ENCODE measurements around the gene NTRK2.

Gene NTRK2

GRCh38 chr9:84686068-84686467 is 16.5 kb downstream of the NTRK2 start:
- no peak for DNase-seq

GRCh38 chr9:84688956-84689355 is 19.4 kb downstream of the NTRK2 start:
- no peak for DNase-seq

- DNase-seq = no peak
These were observed 22.1 kb downstream of the NTRK2 start for GRCh38 chr9:84691634-84692033.

GRCh38 chr9:84694248-84694647 is 24.7 kb downstream of the NTRK2 start:
- peak in 1 of 2 donors; percentile 8 for DNase-seq

- no peak for DNase-seq
These were observed 27.5 kb downstream of the NTRK2 start for GRCh38 chr9:84697042-84697441.

- DNase-seq = peak in 1 of 2 donors; percentile 21
These were observed 28.1 kb downstream of the NTRK2 start for GRCh38 chr9:84697509-84698114.

- DNase-seq = no peak
These were observed 28.8 kb downstream of the NTRK2 start for GRCh38 chr9:84698323-84698722.

- no peak for DNase-seq
These were observed 30.5 kb downstream of the NTRK2 start for GRCh38 chr9:84699984-84700383.

- no peak for DNase-seq
These were observed 32.3 kb downstream of the NTRK2 start for GRCh38 chr9:84701801-84702200.

GRCh38 chr9:84702471-84702870 is 32.9 kb downstream of the NTRK2 start:
- no peak for DNase-seq

- DNase-seq = no peak
These were observed 34.3 kb downstream of the NTRK2 start for GRCh38 chr9:84703793-84704192.

GRCh38 chr9:84705128-84705527 is 35.6 kb downstream of the NTRK2 start:
- DNase-seq = no peak

- no peak for DNase-seq
These were observed 38.9 kb downstream of the NTRK2 start for GRCh38 chr9:84708400-84708799.

GRCh38 chr9:84709056-84709455 is 39.5 kb downstream of the NTRK2 start:
- no peak for DNase-seq

- DNase-seq = no peak
These were observed 41.3 kb downstream of the NTRK2 start for GRCh38 chr9:84710701-84711397.

- no peak for DNase-seq
These were observed 41.9 kb downstream of the NTRK2 start for GRCh38 chr9:84711398-84711777.

GRCh38 chr9:84711936-84712335 is 42.4 kb downstream of the NTRK2 start:
- DNase-seq = no peak

- DNase-seq = no peak
These were observed 46.7 kb downstream of the NTRK2 start for GRCh38 chr9:84716217-84716616.

- DNase-seq = no peak
These were observed 48.9 kb downstream of the NTRK2 start for GRCh38 chr9:84718476-84718875.

- DNase-seq = no peak
These were observed 53.0 kb downstream of the NTRK2 start for GRCh38 chr9:84722388-84722989.

- DNase-seq = no peak
These were observed 53.9 kb downstream of the NTRK2 start for GRCh38 chr9:84723426-84723825.

GRCh38 chr9:84731696-84732095 is 62.2 kb downstream of the NTRK2 start:
- no peak for DNase-seq

- no peak for DNase-seq
These were observed 66.6 kb downstream of the NTRK2 start for GRCh38 chr9:84736081-84736480.

- DNase-seq = no peak
These were observed 67.0 kb downstream of the NTRK2 start for GRCh38 chr9:84736536-84736935.

GRCh38 chr9:84738353-84738752 is 68.8 kb downstream of the NTRK2 start:
- no peak for DNase-seq

Measured in CD4-positive, alpha-beta T cell treated with Interleukin-4 for 1 hour (primary cell).